VCaP (cell line): ENCODE data around the gene PRKCB.

Experiments
- H3K27ac ChIP-seq: fragments of 450-650 bp; 2 replicates; pipeline ENCODE4 v1.5.1; 2017
- CTCF ChIP-seq: fragments of 450-650 bp; conservative IDR thresholded peaks from 2 replicates; pipeline ENCODE4 v1.5.1; 2017; ENCODE audit warnings: mild to moderate bottlenecking, moderate library complexity

The PRKCB gene

GRCh38 chr16:24189941-24190340, 354.2 kb downstream of the PRKCB start:
- H3K27ac ChIP-seq: no peak overlapping the region
- TF ChIP-seq CTCF: no peak

GRCh38 chr16:24191876-24192402, 356.2 kb downstream of the PRKCB start:
- no peak overlapping the region for H3K27ac ChIP-seq
- TF ChIP-seq CTCF: no peak

GRCh38 chr16:24195221-24195620, 359.4 kb downstream of the PRKCB start:
- no peak for TF ChIP-seq CTCF
- no peak overlapping the region for H3K27ac ChIP-seq

GRCh38 chr16:24198807-24199533, 363.2 kb downstream of the PRKCB start:
- H3K27ac ChIP-seq: no peak overlapping the region
- TF ChIP-seq CTCF: no peak

GRCh38 chr16:24203675-24204074, 367.9 kb downstream of the PRKCB start:
- TF ChIP-seq CTCF: no peak
- no peak overlapping the region for H3K27ac ChIP-seq

GRCh38 chr16:24204150-24204665, 368.4 kb downstream of the PRKCB start:
- TF ChIP-seq CTCF: no peak
- H3K27ac ChIP-seq: no peak overlapping the region

GRCh38 chr16:24206926-24207325, 371.1 kb downstream of the PRKCB start:
- TF ChIP-seq CTCF: no peak
- no peak overlapping the region for H3K27ac ChIP-seq
